Measurements from ENCODE around the gene ZDHHC9.

The ZDHHC9 gene

DNA sequence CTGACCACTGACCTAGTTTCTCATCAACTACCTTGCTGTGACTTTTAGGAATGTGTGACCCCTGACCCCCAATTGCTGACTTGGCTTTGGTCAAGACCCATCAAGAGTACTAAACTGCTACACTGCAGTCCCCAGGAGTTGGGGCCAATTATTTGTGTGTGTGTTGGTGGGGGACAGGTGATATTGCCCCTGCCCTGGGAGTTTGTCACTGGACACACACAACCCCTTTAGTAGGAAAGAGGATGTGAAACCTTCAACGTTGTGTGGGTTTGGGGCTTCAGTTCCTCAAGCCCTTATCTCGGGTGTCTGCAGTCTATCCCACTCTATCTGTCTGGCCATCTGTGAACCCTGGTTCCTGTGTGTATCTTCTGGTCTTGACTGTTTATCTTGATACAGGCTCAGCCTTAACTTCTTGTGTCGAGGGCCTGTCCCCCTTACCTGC lies 57.5 kb downstream of the ZDHHC9 start:
- DNase-seq (ENCODE audit: low read depth in 2 of 2): no peak

DNA sequence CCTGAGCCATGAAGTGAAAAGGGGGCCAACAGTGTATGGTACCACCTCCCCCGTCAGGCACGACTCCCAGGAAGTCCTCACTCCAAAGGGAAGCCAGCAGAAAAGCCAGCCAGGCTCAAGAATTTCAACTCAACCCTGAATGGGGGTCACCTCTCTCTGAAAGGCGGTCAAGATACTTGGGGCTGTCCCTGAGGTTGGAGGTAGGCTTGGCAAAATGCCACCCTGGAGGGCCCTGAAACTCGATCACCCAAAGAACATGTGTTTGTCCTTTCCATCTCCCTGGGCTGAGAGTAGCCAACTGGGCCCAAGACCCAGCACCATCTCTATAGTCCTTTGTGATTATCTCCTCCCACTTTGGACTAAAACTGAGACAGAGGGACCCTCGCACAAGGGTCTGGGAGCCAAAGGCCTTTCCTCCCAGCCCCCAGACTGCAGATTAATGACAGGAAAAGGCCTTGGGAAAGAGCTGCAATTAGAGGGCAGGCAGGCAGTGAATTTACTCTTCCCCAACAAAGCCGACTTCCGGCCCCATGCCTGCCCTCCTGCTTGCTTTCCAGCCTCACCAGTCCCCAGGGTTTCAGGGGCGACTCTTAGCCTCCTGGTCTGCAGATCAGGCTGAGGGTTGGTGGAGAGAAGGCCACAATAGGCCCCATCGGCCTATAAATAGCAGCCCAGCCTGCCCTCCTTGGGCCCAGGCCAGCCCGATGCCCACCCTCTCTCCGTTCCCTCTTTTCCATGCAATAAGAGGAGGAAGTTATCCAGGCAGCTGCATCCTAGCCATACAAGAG lies 58.3 kb downstream of the ZDHHC9 start:
- DNase-seq (ENCODE audit: low read depth in 2 of 2): no peak

DNA sequence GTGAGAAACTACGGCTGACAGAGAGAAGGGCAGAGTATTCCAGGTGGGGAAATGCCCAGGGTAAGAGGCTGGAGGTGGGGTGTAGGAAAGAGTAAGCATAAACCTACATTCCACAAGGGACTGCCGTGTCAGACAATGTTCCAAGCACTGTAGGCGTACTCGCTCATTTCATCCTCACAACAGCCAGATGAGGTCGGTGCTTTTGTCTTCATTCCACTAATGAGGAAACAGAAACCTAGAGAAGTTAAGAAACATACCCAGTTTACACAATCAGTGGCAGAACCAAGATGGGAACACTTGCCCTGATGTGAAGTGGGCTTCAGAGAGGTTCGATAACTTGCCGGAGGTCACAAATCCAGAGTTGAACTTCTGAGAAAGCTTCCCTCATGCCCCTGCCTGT lies 59.3 kb downstream of the ZDHHC9 start:
- no peak for DNase-seq (ENCODE audit: low read depth in 2 of 2)

DNA sequence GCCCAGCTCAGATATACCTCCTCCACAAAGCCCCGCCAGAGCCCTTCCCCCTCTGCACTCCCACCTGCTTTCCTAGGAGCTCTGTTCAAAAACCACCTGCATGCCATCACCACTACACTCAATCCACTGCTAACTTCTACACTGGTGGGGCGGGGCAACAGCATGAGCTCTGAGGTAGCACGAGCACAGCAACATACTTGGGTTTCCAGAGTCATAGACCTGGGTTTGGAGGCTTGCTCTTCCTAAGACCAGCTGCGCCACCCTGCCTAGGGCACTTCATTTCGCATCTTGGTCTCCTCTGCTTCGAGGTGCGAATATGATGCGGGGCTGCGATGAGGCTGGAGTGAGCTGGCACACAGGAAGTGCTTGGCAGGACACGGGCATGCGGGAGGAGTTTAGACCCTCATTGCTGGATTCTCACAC lies 60.4 kb downstream of the ZDHHC9 start:
- DNase-seq (ENCODE audit: low read depth in 2 of 2): no peak

DNA sequence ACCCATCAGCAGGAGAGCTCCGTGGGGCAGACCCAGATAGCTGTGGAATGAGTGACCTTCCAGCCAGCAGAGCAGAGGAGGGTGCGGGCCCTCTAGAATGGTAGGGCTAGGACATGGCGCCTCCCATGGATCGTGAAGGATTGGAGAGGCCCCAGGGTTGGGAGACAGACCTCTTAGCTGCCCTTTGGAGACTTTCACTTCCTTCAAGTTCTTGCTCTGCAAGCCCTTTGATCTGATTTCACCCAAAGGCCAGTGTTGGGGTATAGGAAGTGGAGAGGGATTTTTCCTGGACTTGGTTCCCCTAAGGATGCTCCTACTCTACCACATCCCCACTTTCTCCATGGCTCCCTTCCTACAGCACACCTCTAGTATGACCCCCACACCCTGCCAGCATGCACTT lies 61.0 kb downstream of the ZDHHC9 start:
- DNase-seq (ENCODE audit: low read depth in 2 of 2): no peak

DNA sequence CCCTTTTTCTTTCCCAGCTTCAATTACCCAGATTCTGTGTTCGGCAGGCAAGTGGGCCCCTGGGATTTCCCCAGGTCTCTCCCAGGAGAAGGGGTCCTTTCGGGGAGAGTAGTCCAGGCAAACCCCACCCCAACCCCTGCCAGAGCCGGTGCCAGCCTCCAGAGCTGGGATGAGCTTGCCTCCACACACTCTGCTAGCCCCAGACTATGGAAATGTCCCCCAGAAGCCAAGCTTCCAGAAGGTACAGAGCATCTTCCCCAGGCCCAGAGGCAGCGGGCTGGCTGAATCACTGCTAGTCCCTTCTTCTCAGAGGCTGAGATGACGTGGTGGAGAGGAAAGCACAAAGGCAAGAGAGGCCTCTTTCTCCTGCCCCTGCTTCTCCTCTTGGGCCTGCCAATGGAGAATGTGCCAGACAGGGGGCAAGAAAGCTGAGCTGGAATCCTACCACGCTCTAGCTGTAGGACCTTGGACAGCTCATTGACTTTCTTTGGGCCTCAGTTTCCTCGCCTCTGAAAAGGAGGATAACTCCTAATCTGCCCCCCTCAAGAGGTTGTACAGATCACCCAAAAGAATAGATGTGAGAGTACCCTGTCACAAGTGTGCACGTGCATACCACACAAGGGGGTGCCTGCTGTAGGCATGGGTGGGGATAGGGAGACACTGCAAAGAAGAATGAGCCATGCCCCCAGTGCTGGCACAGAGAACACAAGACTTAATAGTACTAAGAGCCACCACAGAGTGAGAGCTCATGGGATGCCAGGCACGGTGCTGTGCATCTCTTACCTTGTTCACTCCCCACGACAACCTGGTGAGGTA lies 61.8 kb downstream of the ZDHHC9 start:
- no peak for DNase-seq (ENCODE audit: low read depth in 2 of 2)

DNA sequence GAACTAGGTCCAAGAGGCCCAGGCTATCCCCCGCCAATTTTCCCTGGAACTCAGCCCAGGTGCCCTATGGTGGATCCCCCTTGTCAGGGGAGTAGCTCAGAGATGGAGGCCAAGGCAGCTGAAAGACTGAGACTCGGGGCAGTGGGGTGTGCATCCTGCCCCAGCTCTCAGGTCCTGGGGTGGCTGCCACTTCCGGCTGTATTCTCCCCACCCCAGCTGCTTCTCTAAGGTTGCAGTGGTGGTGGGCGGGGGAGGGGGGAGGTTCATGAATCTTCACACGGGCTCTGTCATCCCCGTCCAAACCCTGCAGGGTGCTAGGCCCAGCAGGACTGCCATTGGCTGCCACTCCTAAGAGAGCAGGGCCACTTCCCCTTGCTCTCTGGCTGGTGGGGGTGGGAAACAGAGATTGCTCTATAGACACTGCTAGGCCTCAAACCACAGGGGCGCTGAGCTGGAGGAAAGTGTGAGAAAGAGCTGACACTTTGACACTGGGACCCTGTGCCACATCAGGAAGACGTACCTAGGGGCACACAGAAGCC lies 62.5 kb downstream of the ZDHHC9 start:
- DNase-seq (ENCODE audit: low read depth in 2 of 2): peak; percentile 78 to 79

DNA sequence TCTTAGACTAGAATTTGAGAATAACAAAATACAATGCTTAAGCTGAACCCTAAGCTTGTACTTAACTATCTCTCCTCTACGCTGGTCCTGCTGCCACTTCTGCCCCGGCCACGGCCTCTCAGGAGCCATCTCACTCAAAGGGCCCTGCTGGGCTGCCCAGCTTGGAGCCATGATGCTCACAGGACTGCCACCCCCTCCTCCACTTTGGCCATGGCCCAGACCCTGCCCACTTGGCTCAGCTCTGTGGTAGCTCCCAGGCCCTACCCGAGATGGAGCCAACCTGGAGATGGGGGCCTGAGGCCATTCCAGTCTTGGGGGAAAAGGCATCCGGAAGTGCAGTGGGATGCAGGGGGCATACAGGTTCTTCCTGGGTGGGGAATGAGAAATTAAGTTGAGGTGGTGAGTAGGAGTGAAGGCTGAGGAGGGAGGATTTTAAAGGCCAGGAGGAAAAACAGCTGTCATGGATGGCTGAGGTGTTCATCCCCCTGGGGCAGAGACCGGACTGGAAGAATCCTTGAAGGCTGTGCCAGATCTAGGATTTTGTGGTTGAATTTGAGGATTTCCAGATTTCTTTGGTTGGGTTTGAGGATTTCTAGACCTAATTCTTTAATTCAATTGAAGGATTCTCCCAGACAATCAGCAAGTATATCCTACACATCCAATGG lies 63.1 kb downstream of the ZDHHC9 start:
- DNase-seq (ENCODE audit: low read depth in 2 of 2): no peak

DNA sequence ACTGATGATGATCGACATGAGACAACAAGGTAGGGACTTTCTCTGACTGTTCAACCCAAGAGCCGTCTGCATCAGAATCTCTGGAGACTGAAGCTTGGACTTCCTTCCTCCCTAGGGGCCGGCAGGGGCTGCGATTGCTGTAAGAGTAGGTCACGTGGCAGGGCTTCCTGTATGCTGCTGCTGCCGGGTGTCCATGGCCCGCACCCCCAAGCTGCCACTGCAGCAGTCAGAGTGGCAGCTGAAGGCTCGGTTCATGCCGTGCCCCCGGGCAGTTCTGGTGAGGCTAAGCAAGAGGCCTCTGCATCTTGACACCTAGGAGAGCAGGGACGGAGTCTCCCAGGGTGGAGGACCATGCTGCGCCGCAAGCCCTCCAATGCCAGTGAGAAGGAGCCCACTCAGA lies 63.9 kb downstream of the ZDHHC9 start, which contains the start of gene SASH3:
Gene SASH3, plus strand, starts transcription at position 203 of the 400 bp plus-strand sequence. Its CDS starts 149 bp downstream, at position 352.
- peak in 1 of 2 donors; percentile 54 for DNase-seq (ENCODE audit: low read depth in 2 of 2)

DNA sequence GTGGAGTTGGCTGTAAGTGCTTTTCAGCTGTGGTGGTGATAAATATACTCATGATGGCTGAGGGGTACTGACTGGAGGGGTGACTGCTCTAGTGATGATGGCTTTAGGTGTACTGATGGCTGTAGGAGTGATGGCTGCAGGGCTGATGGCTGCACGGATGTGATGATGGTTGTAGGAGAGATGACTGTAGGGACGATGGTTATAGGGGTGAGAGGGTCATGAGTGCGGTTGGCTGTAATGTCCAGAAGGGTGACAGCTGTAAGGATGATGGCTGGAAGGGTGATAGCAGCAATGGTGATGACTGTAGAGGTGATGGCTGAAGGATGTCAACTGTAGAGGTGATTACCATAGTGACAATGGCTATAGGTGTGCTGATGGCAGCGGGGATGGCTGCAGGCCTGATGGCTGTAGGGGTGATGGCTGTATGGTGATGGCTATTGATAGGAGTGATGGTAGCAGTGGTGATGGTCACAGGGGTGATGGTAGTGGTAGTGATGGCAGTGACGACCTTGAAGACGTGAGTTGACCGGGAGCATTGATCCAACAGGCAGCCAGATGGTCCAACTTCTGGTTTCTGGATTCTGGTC lies 64.5 kb downstream of the ZDHHC9 start:
- DNase-seq (ENCODE audit: low read depth in 2 of 2): no peak

DNA sequence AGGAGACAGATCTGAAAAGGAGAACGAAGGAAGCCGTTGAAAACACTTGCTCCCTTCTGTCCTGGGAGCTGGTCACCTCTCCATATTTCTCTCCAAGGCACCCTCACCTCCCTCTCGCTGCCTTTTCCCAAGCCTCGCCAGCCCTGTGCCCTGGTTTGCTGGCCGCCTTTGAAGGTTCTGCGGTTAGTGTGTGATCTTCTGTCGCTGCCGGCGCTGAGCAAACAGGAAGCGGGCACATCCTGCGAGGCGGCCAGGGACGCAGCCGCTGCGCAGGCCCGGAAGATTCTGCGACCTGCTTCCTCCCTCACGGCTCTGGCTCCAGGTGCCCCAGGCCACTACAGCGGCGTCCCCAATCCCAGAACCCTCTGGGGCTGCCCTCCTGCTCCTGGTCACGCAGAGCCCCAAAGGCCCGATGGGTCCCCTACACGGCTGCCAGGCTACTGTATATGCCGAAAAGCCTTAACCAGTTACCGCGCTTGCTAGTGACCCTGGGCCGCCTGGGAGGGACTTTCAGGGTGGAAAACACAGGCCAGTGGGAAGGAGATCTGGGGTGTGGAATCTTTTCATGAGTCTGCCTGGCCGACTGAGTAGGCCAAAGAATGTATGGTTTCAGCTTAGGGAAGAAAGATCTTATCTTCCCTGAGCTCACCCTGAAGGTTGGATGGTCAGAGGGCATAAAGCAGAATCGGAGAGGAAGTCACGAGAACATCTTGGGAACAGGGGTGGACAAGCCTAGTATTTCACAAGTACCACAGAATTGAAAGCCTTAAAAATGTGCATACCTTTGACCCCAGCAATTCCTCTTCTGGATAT lies 66.3 kb downstream of the ZDHHC9 start:
- peak in 1 of 2 donors; percentile 66 for DNase-seq (ENCODE audit: low read depth in 2 of 2)

DNA sequence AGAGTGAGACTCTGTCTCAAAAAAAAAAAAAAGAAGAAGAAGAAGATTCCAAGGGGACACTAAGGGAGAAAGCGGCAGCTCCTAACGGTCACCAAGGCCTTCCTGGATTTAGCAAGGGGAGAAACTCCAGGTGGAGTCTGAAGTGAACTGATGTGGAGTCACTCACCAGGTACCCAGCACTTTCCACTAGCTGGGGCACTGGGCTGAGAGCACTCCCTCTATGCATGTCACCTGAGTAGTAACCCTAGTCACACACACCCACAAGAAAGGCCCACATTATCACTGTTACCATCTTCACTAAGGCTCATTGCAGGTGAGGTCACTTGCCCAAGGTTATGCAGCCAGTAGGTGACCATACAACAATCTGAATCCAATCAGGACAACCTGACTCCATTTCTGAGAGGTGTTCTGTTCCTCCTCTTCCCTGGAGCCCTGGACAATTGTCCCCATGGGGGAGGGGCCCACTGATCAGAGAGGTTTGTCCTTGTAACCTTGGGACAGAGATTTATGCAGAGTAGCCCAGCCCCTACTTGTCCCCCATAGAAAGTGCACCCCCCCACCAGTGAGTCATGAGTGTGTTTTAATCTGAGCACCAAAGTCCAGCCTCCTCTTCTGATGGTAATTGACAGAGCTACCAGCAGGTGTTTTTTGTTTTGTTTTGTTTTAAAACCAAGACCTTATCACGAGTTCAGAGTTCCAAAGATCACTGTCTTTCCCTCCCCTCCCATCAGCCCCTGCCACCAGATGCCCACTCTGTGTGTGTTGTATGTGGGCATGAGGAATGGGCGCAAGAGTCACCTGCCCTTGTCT lies 69.8 kb downstream of the ZDHHC9 start:
- DNase-seq (ENCODE audit: low read depth in 2 of 2): no peak

DNA sequence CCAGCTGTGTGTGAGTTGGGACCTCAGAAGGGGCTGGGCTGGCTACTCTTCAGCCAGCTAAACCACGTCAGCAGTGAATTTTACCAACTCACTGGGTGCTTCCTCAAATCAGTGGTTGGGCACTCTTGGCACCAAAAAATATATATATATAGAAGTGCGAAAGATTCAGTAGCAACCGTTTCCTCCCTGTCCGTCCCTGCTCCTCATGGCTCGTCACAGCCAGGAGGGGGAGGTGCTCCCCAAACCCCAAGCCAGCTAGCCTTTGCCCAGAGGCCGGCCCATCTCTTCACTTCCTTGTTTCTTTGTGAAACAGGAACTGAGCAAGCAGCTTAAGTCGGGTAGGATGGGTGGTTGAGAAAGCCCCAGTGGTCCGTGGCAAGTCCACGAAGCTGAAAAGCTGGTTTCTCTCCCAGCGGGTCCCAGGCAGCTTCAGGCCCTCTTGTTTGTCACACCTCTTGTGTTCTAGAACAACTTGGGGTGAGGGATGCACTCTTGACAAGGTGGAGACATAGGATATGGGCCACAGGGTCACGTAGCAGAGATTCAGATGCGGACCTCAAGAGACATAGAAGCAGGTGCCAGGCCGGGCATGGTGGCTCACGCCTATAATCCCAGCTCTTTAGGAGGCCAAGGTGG lies 70.8 kb downstream of the ZDHHC9 start:
- no peak for DNase-seq (ENCODE audit: low read depth in 2 of 2)

DNA sequence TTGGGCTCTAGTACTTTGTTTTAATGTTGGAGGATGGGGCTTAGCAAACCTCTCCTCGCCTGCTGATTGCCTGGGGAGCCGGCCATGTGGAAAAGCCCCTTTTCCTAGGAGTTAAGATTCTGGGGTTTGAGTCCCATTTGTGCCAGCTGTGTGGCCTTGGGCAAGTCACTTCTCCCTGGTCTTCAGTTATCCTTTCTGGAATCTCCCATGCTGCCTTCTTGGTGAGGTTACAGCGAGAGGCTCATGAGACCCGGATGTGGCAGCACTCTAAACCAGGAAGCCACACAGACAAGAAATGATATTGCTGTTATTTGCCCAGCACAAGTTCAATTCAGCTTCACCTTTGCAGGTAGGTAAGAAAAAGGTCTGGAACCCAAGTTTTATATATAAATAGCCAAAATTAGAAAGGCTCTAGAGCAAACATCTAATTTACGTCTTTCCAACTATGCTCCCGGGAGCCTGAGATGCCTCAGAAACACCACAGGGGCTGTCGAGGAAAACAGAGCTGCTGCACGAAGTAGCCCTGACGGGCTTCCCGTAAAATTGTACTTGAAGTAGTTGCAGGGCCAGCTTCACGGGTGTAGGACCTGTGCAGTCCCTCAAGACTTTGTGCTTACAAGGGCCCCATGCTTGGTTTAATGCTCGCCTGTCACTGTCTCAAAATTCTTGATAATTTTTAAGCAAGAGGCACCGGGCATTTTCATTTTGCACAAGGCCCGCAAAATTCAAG lies 72.3 kb downstream of the ZDHHC9 start:
- no peak for DNase-seq (ENCODE audit: low read depth in 2 of 2)

DNA sequence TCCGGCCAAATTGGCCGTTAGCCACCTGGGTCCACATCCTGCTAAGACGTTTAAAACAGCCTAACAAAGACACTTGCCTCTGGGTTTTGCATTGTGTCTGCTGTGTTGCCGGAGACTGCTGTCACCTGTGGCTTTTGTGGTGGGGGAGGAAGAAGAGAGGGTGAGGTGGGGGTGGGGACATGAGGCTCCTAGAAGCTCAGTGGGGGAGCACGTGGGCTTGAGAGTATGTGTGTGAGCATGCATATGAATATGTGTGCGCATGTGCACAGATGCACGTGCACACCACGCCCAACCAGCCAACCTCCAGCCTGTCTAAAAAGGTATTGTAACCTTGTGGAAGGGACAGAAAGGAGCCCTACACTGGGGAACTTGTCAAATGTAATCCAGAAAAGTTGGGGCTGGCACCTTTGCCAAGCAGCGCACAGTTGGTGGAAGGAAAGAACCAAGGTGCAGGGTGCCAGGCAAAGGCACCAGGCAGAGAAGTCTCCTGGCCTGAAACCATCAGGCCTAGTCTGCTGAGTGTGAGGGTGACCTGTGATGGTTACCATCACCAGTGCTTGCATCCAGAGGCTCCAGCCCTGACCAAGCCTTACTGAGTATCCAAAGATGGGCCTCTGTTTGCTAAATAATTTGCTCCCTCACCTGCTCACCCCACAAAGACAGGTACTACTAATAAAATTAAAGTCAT lies 74.1 kb downstream of the ZDHHC9 start:
- DNase-seq (ENCODE audit: low read depth in 2 of 2): peak; percentile 51 to 62

DNA sequence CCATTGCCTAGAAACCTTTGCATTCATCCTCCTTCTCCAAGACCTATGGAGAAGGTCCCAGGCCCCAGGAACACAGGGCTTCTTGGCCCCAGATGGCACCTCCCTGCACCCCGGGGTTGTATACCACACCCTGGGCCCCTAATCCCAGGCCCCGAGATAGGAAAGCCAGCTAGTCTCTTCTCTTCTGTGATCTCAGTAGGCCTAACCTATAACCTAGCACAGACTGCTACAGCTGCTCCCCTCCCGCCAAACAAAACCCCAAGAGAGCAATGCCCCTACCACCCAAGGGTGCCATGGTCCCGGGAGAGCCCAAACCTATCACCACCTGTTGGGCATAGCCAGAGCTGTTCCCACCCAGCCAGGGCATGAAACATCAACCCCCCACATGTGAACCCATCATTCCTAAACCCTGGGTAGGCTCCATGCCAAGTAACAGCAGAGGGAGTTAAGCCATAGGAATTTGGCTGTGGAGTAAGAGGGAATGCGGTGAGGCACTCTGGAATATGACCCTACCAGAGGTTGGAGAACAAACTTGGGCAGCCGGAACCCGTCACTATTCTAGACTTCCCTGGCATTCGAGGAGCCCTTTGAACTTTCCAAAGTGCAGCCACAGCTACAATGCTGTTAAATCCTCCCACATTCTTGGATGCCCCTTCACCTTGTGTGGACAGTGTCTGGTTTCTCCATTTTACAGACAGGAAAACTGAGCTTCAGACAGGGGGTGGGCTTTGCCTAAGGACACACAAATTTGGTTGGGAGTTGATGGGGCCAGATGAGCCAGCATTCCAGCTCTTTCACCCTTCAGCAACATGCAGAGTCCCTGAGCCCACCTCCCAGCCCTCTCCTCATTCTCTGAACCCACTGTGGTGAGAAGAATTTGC lies 74.9 kb downstream of the ZDHHC9 start:
- DNase-seq (ENCODE audit: low read depth in 2 of 2): no peak

DNA sequence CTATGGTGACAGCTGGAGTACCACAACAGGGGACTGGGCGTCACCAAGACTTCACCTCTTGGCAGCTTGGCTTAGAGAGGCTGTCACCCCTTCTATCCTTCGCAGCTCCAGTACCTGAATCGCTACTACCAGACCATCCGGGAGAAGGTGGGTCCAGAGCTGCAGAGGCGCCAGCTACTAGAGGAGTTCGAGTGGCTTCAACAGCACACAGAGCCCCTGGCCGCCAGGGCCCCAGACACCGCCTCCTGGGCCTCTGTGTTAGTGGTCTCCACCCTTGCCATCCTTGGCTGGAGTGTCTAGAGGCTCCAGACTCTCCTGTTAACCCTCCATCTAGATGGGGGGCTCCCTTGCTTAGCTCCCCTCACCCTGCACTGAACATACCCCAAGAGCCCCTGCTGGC lies 75.5 kb downstream of the ZDHHC9 start:
- no peak for DNase-seq (ENCODE audit: low read depth in 2 of 2)
